Thyroid gland (tissue), 4 donors: Measurements from ENCODE around the gene RAD51C. TPM values are rescaled to one million over a fixed set of nuclear protein-coding genes. Genes with fewer than 3 reads are reported as not detected.

Experiments
- DNase-seq, 2 donors: peaks; one replicate each; pipeline ENCODE4 v3.0.0-alpha.2; 2019
- H3K27ac ChIP-seq, 3 donors: fragments of 200-600 bp; sonication (generic); 1 replicate in 2 of 3; 2 replicates in 1 of 3; pipeline ENCODE4 v1.5.1; 2016 to 2019; ENCODE audit warnings: mild to moderate bottlenecking in 1 of 3, moderate library complexity in 1 of 3
- H3K27me3 ChIP-seq: fragments of 200-600 bp; sonication (generic); one replicate; pipeline ENCODE4 v1.5.1; 2019
- H3K36me3 ChIP-seq, 2 donors: fragments of 200-600 bp; sonication (generic); one replicate each; pipeline ENCODE4 v1.5.1; 2016 to 2019
- H3K4me1 ChIP-seq, 2 donors: fragments of 200-600 bp; sonication (generic); one replicate each; pipeline ENCODE4 v1.5.1; 2017 to 2019
- H3K4me3 ChIP-seq, 3 donors: fragments of 200-600 bp; sonication (generic); replicated peaks in 1 of 3; 1 replicate in 2 of 3; 2 replicates in 1 of 3; pipeline ENCODE4 v1.5.1; 2016; ENCODE audit warnings: mild to moderate bottlenecking in 1 of 3
- H3K9me3 ChIP-seq: fragments of 200-600 bp; sonication (generic); one replicate; pipeline ENCODE4 v1.5.1; 2017
- POLR2A ChIP-seq, 2 donors: fragments of 450-650 bp; IDR thresholded peaks; one replicate each; pipeline ENCODE4 v1.6.1; 2017; ENCODE audit warnings: antibody characterized with exemption in 2 of 2, mild to moderate bottlenecking in 2 of 2, moderate library complexity in 1 of 2
- WGBS, 2 donors: methylation state at CpG; one replicate each; pipeline ENCODE4 v1.1.5; 2017; 5-methylcytosine and 5-hydroxymethylcytosine counted together
- intact Hi-C: fragments of 100-400 bp; cut with DNase I; formaldehyde crosslinking; loops from one replicate; pipeline ENCODE4 v1.15.1; 2023
- small RNA-seq: library from RNA; depleted of rRNA; stranded (forward); fragments of <200 nt; gene quantifications from one replicate; pipeline ENCODE3, GENCODE V24; 2016
- total RNA-seq, 4 donors: library from RNA; depleted of rRNA; stranded (reverse); fragments of >200 nt; gene quantifications; one replicate each; pipeline ENCODE4 v1.2.3, GENCODE V29; 2016
- TF ChIP-seq, protein P1 (sequence below), 6 experiments: fragments of 200-600 bp in 3 of 6; fragments of 450-650 bp in 3 of 6; sonication (generic) in 3 of 6; IDR thresholded peaks; one replicate each; pipeline ENCODE4 v1.5.1; 2016 to 2019; ENCODE audit warnings: antibody characterized with exemption in 6 of 6, mild to moderate bottlenecking in 2 of 6, inconsistent platforms in 1 of 6, moderate library complexity in 1 of 6

RAD51C gene
- total RNA-seq, 4 donors from 2014 or later: 8.8 to 20.4 (median 12.4) TPM

DNA sequence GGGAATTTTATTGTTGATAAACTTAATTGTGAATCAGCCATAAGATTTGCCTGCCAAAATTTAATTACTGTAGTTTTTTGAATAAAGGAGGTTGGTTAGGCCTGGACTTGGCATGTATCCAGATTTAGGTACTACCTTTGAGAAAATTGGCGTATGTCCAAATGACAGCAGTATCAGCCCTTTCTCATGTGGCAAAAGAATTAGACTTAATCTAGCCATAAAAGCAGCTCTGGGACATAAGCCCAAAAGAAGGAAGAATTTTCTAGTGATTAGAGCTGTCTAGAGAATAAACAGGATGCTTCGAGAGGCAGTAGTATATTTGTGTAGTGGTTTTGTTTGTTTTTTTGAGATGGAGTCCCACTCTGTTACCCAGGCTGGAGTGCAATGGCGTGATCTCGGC is 91.0 kb downstream of the RAD51C start:
- intact Hi-C loops: no loop called here

GRCh38 chr17:58785097-58785496 is 92.7 kb downstream of the RAD51C start:
- intact Hi-C loops: no loop called here

More for the DNA sequence above, 91.0 kb downstream of the RAD51C start:
- Histone ChIP-seq H3K4me3 (no peak overlapping the region), H3K36me3 (no peaks in the 10 kb centered on the region), H3K27me3 (no peaks in the 10 kb centered on the region), H3K27ac (no peak overlapping the region), H3K9me3 (no peaks in the 10 kb centered on the region), H3K4me1 (no peaks in the 10 kb centered on the region)
- WGBS, 2 donors: 52 to 59% methylated on average over 4 of the region's 4 CpGs
- no peak for TF ChIP-seq POLR2A (IDR thresholded peaks at IDR 0.05)
- TF ChIP-seq, protein P1, sequence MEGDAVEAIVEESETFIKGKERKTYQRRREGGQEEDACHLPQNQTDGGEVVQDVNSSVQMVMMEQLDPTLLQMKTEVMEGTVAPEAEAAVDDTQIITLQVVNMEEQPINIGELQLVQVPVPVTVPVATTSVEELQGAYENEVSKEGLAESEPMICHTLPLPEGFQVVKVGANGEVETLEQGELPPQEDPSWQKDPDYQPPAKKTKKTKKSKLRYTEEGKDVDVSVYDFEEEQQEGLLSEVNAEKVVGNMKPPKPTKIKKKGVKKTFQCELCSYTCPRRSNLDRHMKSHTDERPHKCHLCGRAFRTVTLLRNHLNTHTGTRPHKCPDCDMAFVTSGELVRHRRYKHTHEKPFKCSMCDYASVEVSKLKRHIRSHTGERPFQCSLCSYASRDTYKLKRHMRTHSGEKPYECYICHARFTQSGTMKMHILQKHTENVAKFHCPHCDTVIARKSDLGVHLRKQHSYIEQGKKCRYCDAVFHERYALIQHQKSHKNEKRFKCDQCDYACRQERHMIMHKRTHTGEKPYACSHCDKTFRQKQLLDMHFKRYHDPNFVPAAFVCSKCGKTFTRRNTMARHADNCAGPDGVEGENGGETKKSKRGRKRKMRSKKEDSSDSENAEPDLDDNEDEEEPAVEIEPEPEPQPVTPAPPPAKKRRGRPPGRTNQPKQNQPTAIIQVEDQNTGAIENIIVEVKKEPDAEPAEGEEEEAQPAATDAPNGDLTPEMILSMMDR (IDR thresholded peaks at IDR 0.05): no peak
- DNase-seq: no peak

More at GRCh38 chr17:58785097-58785496, 92.7 kb downstream of the RAD51C start:
- DNase-seq: no peak
- no peak overlapping the region for H3K27ac ChIP-seq
- H3K9me3 ChIP-seq: no peaks in the 10 kb centered on the region
- no peaks in the 10 kb centered on the region for H3K27me3 ChIP-seq
- WGBS, 2 donors: 56 to 61% methylated on average over 1 of the region's 1 CpG
- TF ChIP-seq, protein P1 (IDR thresholded peaks at IDR 0.05): no peak
- TF ChIP-seq POLR2A (IDR thresholded peaks at IDR 0.05): no peak
- no peaks in the 10 kb centered on the region for H3K36me3 ChIP-seq
- H3K4me3 ChIP-seq: no peak overlapping the region
- no peaks in the 10 kb centered on the region for H3K4me1 ChIP-seq

Small RNAs within 50 kb of the gene (small RNA-seq; reads per million reads assigned to genes)
- gene AC011195.1 (not detected), gene AC025521.1 (not detected), gene RF00017 (not detected), gene RNU1-108P (not detected), gene RNU1-52P (not detected), gene RNU1-85P (not detected)

Other genes starting within 250 kb of the RAD51C start
- gene HSF5, start 204.2 kb upstream of the RAD51C start, total RNA-seq: under 1 TPM; 0.10 to 0.25 (median 0.12) TPM
- 10 to 100 TPM; 35.1 to 97.8 (median 65.2) TPM for gene MTMR4, start 178.0 kb upstream of the RAD51C start, total RNA-seq
- 1 to 10 TPM in 1 of 4 donors, under 1 TPM in 3; 0.11 to 2.3 (median 0.27) TPM for gene TEX14, start 557 bp upstream of the RAD51C start, total RNA-seq
- gene PPM1E, start 63.3 kb downstream of the RAD51C start, total RNA-seq: under 1 TPM in 3 of 4 donors, not detected in 1; 0.11 to 0.13 (median 0.13) TPM